Stimulated activated memory B cell treated with anti-CD40 and anti-IgM and Interleukin-4, amounts not matched to agents 10 μg/mL and 1 μg/mL and 100 μg/mL, for 72 hours (primary cell): ENCODE data around the gene ERC2.

Source experiments
- ATAC-seq: fragments of 150-1000 bp; cut with Tn5 transposase; 2 replicates; pipeline ENCODE4 v1.10.0; 2021
- H3K27ac Mint-ChIP-seq: one replicate; pipeline ENCODE4 v1.8.0; 2022; ENCODE audit warnings: mild to moderate bottlenecking, mixed read lengths
- H3K27me3 Mint-ChIP-seq: one replicate; pipeline ENCODE4 v1.8.0; 2022; ENCODE audit warnings: mixed read lengths
- H3K36me3 Mint-ChIP-seq: one replicate; pipeline ENCODE4 v1.8.0; 2022; ENCODE audit warnings: mixed read lengths
- H3K4me1 Mint-ChIP-seq: one replicate; pipeline ENCODE4 v1.8.0; 2022; ENCODE audit warnings: mixed read lengths
- H3K4me3 Mint-ChIP-seq: one replicate; pipeline ENCODE4 v1.8.0; 2022; ENCODE audit warnings: mild to moderate bottlenecking, moderate library complexity, mixed read lengths
- H3K9me3 Mint-ChIP-seq: one replicate; pipeline ENCODE4 v1.8.0; 2022; ENCODE audit warnings: mixed read lengths

ERC2 gene

GRCh38 chr3:55576621-55577388 lies 891.5 kb downstream of the ERC2 start:
- Mint-ChIP-seq H3K36me3 (no peaks in the 10 kb centered on the region), H3K27me3 (no peaks in the 10 kb centered on the region), H3K27ac (no peak overlapping the region), H3K4me1 (no peaks in the 10 kb centered on the region), H3K4me3 (no peak overlapping the region), H3K9me3 (no peaks in the 10 kb centered on the region)
- ATAC-seq: no peak

DNA sequence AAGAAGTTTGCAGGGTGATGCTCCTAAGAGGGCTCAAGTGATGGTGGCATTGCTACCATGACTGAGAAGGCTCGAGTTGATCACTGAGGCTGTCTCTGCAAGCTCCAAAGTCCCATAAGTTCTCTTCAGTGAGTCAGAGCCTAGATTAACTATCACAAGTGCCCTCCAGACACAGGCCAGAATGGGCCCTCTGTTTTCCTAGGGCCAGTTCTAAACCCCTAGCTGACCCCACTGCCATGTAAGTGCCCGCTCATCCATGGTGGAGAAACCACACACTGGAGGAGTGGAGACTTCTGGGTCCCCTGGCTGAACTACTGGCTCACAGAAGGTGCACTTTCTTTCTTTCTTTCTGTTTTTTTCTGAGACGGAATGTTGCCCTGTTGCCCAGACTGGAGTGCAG lies 893.6 kb downstream of the ERC2 start:
- no peaks in the 10 kb centered on the region for H3K4me1 Mint-ChIP-seq
- no peak for ATAC-seq
- no peak overlapping the region for H3K27ac Mint-ChIP-seq
- no peak overlapping the region for H3K4me3 Mint-ChIP-seq
- H3K36me3 Mint-ChIP-seq: no peaks in the 10 kb centered on the region
- H3K9me3 Mint-ChIP-seq: no peaks in the 10 kb centered on the region
- H3K27me3 Mint-ChIP-seq: no peaks in the 10 kb centered on the region

DNA sequence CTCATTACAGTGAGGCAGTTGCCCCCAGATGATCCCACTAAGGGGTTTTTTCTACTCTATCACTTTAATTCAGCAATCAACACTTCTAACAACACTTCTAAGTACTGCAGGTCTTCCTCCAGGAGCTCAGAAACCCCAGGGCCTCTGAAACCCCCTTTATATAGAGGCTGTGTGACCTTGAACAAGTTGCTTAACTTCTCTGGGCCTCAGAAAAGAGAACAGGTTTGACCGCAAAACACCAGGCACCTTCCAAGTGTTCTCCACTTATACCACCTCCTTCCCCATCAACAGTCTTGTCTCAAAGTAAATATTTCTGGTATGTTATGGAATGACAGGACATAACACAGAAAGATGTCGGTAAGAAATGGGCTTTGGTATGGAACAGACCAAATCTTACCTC lies 895.5 kb downstream of the ERC2 start:
- Mint-ChIP-seq H3K4me3 (no peak overlapping the region), H3K9me3 (no peaks in the 10 kb centered on the region), H3K4me1 (no peaks in the 10 kb centered on the region), H3K27me3 (no peaks in the 10 kb centered on the region), H3K36me3 (no peaks in the 10 kb centered on the region), H3K27ac (no peak overlapping the region)
- no peak for ATAC-seq

- no peak for ATAC-seq
- H3K4me1 Mint-ChIP-seq: no peaks in the 10 kb centered on the region
- H3K4me3 Mint-ChIP-seq: no peak overlapping the region
- H3K36me3 Mint-ChIP-seq: no peaks in the 10 kb centered on the region
- H3K9me3 Mint-ChIP-seq: no peaks in the 10 kb centered on the region
- H3K27me3 Mint-ChIP-seq: no peaks in the 10 kb centered on the region
- H3K27ac Mint-ChIP-seq: no peak overlapping the region
These were observed 896.4 kb downstream of the ERC2 start for GRCh38 chr3:55571913-55572312.

- ATAC-seq: no peak
- no peak overlapping the region for H3K27ac Mint-ChIP-seq
- H3K27me3 Mint-ChIP-seq: no peaks in the 10 kb centered on the region
- no peaks in the 10 kb centered on the region for H3K9me3 Mint-ChIP-seq
- no peaks in the 10 kb centered on the region for H3K36me3 Mint-ChIP-seq
- no peaks in the 10 kb centered on the region for H3K4me1 Mint-ChIP-seq
- no peak overlapping the region for H3K4me3 Mint-ChIP-seq
These were observed 897.0 kb downstream of the ERC2 start for GRCh38 chr3:55571216-55571813.

GRCh38 chr3:55570271-55570711 lies 898.0 kb downstream of the ERC2 start:
- no peaks in the 10 kb centered on the region for H3K9me3 Mint-ChIP-seq
- no peaks in the 10 kb centered on the region for H3K4me1 Mint-ChIP-seq
- no peaks in the 10 kb centered on the region for H3K27me3 Mint-ChIP-seq
- H3K27ac Mint-ChIP-seq: no peak overlapping the region
- H3K4me3 Mint-ChIP-seq: no peak overlapping the region
- ATAC-seq: no peak
- H3K36me3 Mint-ChIP-seq: no peaks in the 10 kb centered on the region

- Mint-ChIP-seq H3K4me1 (no peaks in the 10 kb centered on the region), H3K4me3 (no peak overlapping the region), H3K36me3 (no peaks in the 10 kb centered on the region), H3K27ac (no peak overlapping the region), H3K27me3 (no peaks in the 10 kb centered on the region), H3K9me3 (no peaks in the 10 kb centered on the region)
- ATAC-seq: no peak
These were observed 899.2 kb downstream of the ERC2 start for GRCh38 chr3:55569033-55569599.

DNA sequence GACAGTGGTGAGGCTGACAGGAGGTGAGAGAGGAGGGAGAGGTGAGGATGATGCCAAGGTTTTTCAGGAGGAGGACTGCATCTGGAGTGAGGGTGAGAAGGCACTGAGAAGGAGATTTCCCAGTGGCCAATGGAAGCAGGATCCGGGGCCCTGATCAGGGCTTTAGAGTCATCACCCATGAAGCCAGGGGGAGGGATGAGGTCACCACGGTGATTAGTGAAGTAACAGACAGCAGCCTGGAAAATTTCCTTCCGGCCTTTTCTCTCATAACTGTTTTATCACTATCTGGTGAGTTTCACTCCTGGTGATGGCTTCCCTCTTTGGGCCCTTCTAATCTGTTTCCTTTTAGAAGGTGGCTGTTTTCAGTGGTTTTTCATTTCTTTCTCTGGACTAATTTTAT lies 900.7 kb downstream of the ERC2 start:
- Mint-ChIP-seq H3K4me1 (no peaks in the 10 kb centered on the region), H3K27ac (no peak overlapping the region), H3K4me3 (no peak overlapping the region), H3K9me3 (peaks cover 3% of the 10 kb centered on the region), H3K36me3 (no peaks in the 10 kb centered on the region), H3K27me3 (no peaks in the 10 kb centered on the region)
- no peak for ATAC-seq

DNA sequence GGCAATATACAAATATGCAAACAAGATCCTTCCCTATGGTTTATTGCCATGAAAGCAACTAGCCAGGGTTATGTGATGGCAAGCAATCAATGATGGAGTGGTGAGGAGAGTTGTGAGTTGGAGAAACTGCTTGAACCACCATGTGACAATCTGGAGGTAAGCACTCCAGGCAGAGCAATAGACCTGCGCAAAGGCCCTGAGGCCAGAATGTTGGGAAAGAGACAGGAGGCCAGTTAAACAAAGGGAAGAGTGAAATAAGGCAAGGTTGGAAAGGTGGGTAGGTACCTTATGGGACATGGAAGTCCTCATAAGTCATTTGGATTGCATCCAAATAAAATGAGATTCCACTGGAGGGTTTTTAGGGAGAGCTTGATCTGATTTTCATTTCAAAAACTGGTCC lies 901.1 kb downstream of the ERC2 start:
- no peaks in the 10 kb centered on the region for H3K36me3 Mint-ChIP-seq

DNA sequence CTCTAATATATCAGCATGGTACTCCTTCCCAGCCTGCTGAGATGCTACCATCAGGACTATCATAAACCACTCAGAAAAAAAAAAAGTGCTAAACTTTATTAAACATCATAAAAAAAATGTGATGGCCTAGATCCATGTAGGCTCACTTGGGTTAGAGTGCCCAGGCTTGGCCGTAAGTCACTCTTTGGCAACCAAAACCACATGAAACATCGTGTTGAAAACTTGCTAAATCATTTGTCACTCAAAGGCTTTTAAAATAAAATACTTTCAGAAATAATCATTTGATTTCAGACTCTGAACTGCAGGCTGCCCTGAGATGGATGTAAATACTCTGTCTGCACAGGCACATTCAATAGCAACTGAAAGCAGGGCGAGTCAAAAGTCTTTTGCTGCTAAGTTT lies 902.7 kb downstream of the ERC2 start:
- peaks cover 3% of the 10 kb centered on the region for H3K9me3 Mint-ChIP-seq
- no peaks in the 10 kb centered on the region for H3K27me3 Mint-ChIP-seq
- H3K4me1 Mint-ChIP-seq: no peaks in the 10 kb centered on the region
- H3K4me3 Mint-ChIP-seq: no peak overlapping the region
- ATAC-seq: no peak
- H3K27ac Mint-ChIP-seq: no peak overlapping the region
- H3K36me3 Mint-ChIP-seq: no peaks in the 10 kb centered on the region

More for the DNA sequence above, 901.1 kb downstream of the ERC2 start:
- Mint-ChIP-seq H3K9me3 (peaks cover 3% of the 10 kb centered on the region), H3K27me3 (no peaks in the 10 kb centered on the region), H3K4me3 (no peak overlapping the region), H3K4me1 (no peaks in the 10 kb centered on the region), H3K27ac (no peak overlapping the region)
- no peak for ATAC-seq

DNA sequence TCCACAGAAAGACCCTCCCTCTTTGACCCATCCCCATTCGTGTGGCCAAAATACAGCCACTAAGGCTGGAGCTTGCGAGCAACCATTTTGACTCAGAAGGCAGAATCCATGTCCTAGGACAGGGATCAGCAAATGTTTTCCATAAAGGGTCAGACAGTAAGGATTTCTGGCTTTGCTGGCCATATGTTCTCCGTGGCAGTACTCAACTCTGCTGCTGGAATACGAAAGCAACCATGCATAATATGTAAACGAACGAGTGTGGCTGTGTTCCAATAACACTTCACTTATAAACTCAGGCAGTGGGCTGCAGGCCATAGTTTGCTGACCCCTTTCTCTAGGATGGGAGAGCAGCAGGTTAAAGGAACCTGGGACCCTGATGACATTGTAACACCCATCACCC lies 903.5 kb downstream of the ERC2 start:
- Mint-ChIP-seq H3K4me1 (no peaks in the 10 kb centered on the region), H3K36me3 (no peaks in the 10 kb centered on the region), H3K27ac (no peak overlapping the region), H3K4me3 (no peak overlapping the region), H3K27me3 (no peaks in the 10 kb centered on the region), H3K9me3 (peaks cover 3% of the 10 kb centered on the region)
- ATAC-seq: no peak

DNA sequence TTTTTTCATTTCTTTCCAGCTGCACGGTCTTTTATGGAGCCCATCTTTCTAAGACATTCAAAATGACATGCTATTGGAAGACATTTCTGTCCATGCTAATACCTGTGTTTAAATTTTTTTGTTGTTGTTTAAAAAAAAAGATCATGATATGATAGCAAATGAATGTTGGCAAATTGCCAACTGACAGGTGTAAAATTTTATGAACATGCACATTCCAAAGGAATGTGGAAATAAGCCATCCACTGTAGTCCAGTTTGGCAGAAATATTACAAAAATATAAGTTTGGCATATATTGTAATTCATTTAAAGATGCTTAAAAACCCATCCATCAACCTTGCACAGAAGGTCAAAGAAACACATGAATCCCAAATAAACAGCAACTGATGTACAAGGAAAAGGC lies 905.6 kb downstream of the ERC2 start:
- peaks cover 3% of the 10 kb centered on the region for H3K9me3 Mint-ChIP-seq
- H3K4me1 Mint-ChIP-seq: no peaks in the 10 kb centered on the region
- H3K27ac Mint-ChIP-seq: no peak overlapping the region
- H3K4me3 Mint-ChIP-seq: no peak overlapping the region
- H3K36me3 Mint-ChIP-seq: no peaks in the 10 kb centered on the region
- no peak for ATAC-seq
- no peaks in the 10 kb centered on the region for H3K27me3 Mint-ChIP-seq

GRCh38 chr3:55559500-55560423 lies 908.5 kb downstream of the ERC2 start:
- H3K9me3 Mint-ChIP-seq: peaks cover 3% of the 10 kb centered on the region
- no peaks in the 10 kb centered on the region for H3K36me3 Mint-ChIP-seq
- no peak overlapping the region for H3K27ac Mint-ChIP-seq
- no peaks in the 10 kb centered on the region for H3K4me1 Mint-ChIP-seq
- H3K27me3 Mint-ChIP-seq: no peaks in the 10 kb centered on the region
- no peak overlapping the region for H3K4me3 Mint-ChIP-seq
- ATAC-seq: no peak

- ATAC-seq: no peak
- no peak overlapping the region for H3K4me3 Mint-ChIP-seq
- H3K27ac Mint-ChIP-seq: no peak overlapping the region
- H3K9me3 Mint-ChIP-seq: peaks cover under 1% of the 10 kb centered on the region
- no peaks in the 10 kb centered on the region for H3K4me1 Mint-ChIP-seq
- no peaks in the 10 kb centered on the region for H3K27me3 Mint-ChIP-seq
- H3K36me3 Mint-ChIP-seq: no peaks in the 10 kb centered on the region
These were observed 910.0 kb downstream of the ERC2 start for GRCh38 chr3:55558316-55558715.

GRCh38 chr3:55557549-55557948 lies 910.7 kb downstream of the ERC2 start:
- no peak overlapping the region for H3K27ac Mint-ChIP-seq
- no peak overlapping the region for H3K4me3 Mint-ChIP-seq
- no peaks in the 10 kb centered on the region for H3K27me3 Mint-ChIP-seq
- no peaks in the 10 kb centered on the region for H3K9me3 Mint-ChIP-seq
- no peak for ATAC-seq
- no peaks in the 10 kb centered on the region for H3K4me1 Mint-ChIP-seq
- no peaks in the 10 kb centered on the region for H3K36me3 Mint-ChIP-seq
